GM19328 (cell line): ENCODE measurements around the gene GBP7.

Experiments used
- ATAC-seq: cut with Tn5 transposase; IDR thresholded peaks from one replicate; pipeline ENCODE4 v1.9.1; 2021; ENCODE audit warnings: mild to moderate bottlenecking, moderate library complexity; ENCODE audit not compliant: unreplicated experiment

The GBP7 gene

GRCh38 chr1:89121641-89122040 lies 54.2 kb downstream of the GBP7 start:
- ATAC-seq, result no peak

- no peak for ATAC-seq
Observed at GRCh38 chr1:89114662-89115061, 61.1 kb downstream of the GBP7 start.

DNA sequence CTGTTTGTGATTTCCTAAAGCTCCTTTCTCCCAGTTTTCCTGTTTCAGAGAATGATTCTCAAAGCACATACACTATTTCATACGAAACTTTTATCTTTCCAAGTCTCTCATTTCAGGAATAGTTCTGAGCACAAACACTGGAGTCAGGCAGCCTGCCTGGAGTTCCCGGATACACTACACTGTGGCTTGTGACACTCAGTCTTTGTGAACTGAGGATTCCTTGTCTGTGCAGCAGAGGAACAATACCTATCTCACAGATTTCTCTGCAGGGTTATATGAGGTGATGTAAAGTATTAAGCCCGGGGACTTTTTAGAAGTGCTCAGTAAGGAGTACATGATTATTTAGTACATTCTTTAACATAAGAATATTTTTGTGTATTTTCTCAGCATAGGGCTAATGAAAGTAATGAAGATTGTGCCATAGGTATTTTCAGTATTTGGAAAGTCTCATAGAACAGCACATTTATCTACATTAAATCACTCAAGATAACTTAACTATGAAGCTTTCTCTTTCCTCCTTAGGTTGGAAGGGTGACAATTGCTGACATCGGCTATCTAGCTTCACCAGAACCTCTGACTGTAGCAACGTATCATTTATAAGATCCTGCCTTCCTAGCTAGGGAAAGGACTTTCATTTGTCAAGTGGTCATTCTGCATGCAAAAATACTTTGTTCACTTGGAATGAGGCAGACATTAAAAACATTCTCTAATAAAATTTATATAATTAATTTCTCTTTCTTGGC lies 62.8 kb downstream of the GBP7 start:
- ATAC-seq, result no peak

- no peak for ATAC-seq
Observed at GRCh38 chr1:89104687-89105086, 71.1 kb downstream of the GBP7 start.

GRCh38 chr1:89104147-89104546 lies 71.7 kb downstream of the GBP7 start:
- ATAC-seq, result no peak

GRCh38 chr1:89102021-89102420 lies 73.8 kb downstream of the GBP7 start:
- ATAC-seq, result no peak

DNA sequence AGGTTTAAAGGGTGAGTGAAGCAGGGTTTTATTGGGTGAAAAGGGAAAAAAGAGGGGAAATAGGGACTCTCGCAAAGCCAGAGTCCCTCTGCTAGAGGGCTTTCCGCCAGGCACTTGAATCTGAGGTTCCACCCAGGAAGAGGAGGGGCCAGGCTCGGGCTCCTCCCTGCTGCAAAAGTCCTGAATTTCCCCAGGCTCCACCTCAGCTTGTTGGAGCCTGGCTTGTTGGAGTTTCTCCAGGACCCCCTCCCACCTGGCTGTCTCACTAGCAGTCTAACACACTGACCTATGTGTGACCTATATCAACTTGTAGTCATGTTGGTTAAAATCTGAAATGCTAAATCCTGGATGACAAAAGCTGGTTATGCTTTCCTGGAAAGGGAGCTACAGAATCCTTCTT lies 75.4 kb downstream of the GBP7 start:
- no peak for ATAC-seq

DNA sequence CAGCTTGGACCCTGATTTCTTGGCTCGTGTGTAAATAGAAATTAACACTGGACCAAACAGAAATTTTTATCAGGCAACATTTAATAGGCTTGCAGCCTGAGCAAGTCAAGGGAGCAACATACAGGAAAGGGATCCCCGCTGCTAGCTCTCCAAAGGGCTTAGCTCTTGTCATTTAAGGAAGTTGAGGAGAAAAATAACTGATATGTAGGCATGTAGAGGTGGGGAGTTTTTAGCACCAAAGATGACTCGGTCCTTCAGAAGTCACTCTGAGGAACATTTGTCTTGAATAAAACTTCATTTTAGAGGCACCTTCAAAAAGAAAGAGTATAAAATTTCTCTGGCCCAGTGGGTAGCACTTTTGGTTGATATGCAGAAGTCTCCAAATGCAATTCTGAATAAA lies 76.9 kb downstream of the GBP7 start:
- ATAC-seq, result no peak

GRCh38 chr1:89095737-89096136 lies 80.1 kb downstream of the GBP7 start:
- no peak for ATAC-seq

- ATAC-seq, result no peak
Observed at GRCh38 chr1:89089962-89090361, 85.8 kb downstream of the GBP7 start.

DNA sequence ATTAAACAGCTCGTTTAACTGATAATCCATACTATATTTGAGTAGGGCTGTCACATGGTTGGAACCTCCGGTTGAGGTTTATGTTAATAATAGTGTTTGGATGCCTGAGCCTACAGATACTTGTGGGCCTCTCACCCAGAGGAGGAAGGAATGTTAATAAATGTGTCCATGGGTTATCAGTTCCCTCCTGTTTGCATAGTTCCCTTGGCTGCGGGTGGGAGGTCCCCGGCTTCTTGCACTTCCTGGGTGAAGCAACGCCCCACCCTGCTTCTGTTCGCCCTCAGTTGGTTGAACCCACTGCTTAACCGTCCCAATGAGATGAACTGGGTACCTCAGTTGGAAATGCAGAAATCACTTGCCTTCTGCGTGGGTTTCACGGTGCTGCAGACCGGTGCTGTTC lies 87.2 kb downstream of the GBP7 start:
- no peak for ATAC-seq

GRCh38 chr1:89087241-89087640 lies 88.6 kb downstream of the GBP7 start:
- no peak for ATAC-seq

DNA sequence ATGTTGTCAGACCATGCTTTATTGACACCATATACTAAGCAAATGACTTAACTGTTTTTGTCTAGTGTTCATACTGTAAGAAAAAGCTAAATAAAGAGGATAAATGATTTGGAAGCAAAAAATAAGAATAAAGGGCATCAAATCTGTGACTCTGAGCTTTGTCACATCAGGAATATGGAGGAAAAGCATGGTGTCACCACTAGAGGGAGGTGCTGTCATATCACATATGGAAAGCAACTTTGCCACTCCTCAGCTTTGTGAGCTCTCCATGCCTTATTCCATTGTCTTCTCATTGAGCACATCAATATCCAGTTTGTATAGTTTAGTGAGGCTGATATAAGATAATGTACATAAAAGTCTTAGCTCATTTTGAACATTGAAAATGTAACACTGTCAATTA lies 90.0 kb downstream of the GBP7 start:
- ATAC-seq, result no peak
